Stimulated activated naive CD8-positive, alpha-beta T cell treated with anti-CD3 and anti-CD28 coated beads, Interleukin-15, amount 100 ng/mL, for 72 hours (primary cell): ENCODE data around the gene HOXB4.

Experiments used
- ATAC-seq: fragments of 150-1000 bp; cut with Tn5 transposase; 2 replicates; pipeline ENCODE4 v1.10.0; 2021; ENCODE audit warnings: mild to moderate bottlenecking, moderate library complexity
- DNase-seq, 2 donors: peaks; one replicate each; pipeline ENCODE4 v3.0.0; 2021 to 2022
- H3K27ac Mint-ChIP-seq, 2 donors: one replicate each; pipeline ENCODE4 v1.8.0; 2022; ENCODE audit warnings: mild to moderate bottlenecking in 2 of 2, mixed read lengths in 2 of 2, moderate library complexity in 2 of 2
- H3K27me3 Mint-ChIP-seq: one replicate; pipeline ENCODE4 v1.8.0; 2022; ENCODE audit warnings: mixed read lengths
- H3K4me1 Mint-ChIP-seq: one replicate; pipeline ENCODE4 v1.8.0; 2022; ENCODE audit warnings: mild to moderate bottlenecking, mixed read lengths
- H3K4me3 Mint-ChIP-seq, 2 donors: one replicate each; pipeline ENCODE4 v1.8.0; 2022; ENCODE audit warnings: mild to moderate bottlenecking in 2 of 2, mixed read lengths in 2 of 2, moderate library complexity in 1 of 2
- H3K9me3 Mint-ChIP-seq, 2 donors: one replicate each; pipeline ENCODE4 v1.8.0; 2022; ENCODE audit warnings: mixed read lengths in 2 of 2

HOXB4 gene

DNA sequence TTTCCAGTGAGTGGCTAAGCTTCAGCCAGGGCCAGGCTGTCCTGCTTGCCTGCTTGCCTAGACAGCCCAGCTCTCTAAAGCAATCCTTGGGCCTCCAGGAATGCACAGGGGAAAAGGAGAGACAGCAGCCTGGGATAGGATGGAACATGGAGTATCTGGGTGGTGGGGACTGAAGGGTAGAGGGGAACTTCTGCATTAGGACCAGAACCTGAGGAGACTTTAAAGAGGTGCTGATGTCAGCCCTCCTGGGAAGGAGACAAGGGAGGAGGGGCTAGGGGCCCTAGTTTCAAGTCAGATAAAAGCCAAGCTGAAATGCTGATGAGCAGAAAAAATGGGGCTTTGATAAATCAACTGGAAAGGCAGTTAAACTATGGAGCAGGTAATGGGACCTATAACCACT, 30.9 kb upstream of the HOXB4 start:
- no peak overlapping the region for H3K4me3 Mint-ChIP-seq
- H3K9me3 Mint-ChIP-seq, result no peaks in the 10 kb centered on the region
- DNase-seq (no peak), ATAC-seq (no peak)
- H3K4me1 Mint-ChIP-seq, result peaks cover 36% of the 10 kb centered on the region
- H3K27ac Mint-ChIP-seq, result no peak overlapping the region
- peaks cover 96% of the 10 kb centered on the region for H3K27me3 Mint-ChIP-seq

DNA sequence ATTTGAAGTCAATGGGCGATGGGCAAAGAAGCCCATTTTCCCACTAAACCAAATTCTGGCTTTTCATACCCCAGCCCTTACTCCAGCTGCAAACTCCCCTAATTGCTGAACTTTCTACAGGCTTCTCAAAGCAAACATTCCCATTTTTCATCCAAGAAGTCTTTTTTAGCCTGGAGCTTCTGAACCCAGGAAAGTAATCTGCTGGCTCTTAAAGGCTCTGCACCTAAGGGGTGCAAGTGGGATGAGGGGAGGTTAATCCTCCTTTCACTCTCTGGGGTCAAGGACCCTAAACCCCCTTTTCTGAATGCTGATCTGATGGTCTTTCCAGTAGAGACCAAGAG, 30.3 kb upstream of the HOXB4 start:
- Mint-ChIP-seq H3K27ac (no peak overlapping the region), H3K4me1 (peaks cover 36% of the 10 kb centered on the region), H3K9me3 (no peaks in the 10 kb centered on the region), H3K4me3 (no peak overlapping the region), H3K27me3 (peaks cover 96% of the 10 kb centered on the region)
- no peak for DNase-seq
- no peak for ATAC-seq

DNA sequence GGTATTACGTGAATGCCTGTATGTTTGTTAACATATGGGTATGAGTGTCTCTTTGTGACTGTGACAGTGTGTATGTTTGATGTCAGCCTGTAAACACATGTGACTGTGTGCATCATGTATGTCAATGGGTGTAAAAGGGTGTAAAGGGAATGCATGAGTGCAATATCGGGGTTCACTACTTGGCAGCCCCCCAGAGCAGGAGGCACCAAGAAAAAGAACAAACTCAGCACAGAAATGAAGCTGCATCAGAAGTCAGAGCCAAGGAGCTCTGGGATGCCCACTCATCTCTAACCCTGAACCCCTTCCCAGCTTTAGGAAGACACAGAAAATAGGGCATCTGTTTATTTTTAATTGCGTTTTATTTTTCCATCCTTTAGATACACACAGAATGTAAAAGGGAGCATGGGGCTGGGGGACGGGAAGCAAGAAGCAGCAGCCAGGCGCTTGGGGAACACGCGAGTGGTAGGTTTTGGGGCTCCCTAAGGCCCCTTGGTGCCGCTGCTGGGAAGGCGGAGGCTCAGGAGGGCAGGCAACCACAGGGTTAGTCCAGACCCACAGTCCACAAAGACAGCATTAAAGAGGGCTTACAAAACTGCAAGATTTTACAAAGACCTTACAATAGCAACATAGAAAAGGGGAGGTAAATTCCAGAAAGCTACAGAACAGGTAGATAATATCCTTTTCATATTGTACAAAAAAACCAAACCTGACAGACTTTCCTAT, 28.9 kb upstream of the HOXB4 start:
- H3K4me1 Mint-ChIP-seq, result peaks cover 34% of the 10 kb centered on the region
- H3K9me3 Mint-ChIP-seq, result no peaks in the 10 kb centered on the region
- DNase-seq (no peak), ATAC-seq (no peak)
- H3K27me3 Mint-ChIP-seq, result peaks cover 96% of the 10 kb centered on the region
- H3K4me3 Mint-ChIP-seq, result no peak overlapping the region
- no peak overlapping the region for H3K27ac Mint-ChIP-seq

DNA sequence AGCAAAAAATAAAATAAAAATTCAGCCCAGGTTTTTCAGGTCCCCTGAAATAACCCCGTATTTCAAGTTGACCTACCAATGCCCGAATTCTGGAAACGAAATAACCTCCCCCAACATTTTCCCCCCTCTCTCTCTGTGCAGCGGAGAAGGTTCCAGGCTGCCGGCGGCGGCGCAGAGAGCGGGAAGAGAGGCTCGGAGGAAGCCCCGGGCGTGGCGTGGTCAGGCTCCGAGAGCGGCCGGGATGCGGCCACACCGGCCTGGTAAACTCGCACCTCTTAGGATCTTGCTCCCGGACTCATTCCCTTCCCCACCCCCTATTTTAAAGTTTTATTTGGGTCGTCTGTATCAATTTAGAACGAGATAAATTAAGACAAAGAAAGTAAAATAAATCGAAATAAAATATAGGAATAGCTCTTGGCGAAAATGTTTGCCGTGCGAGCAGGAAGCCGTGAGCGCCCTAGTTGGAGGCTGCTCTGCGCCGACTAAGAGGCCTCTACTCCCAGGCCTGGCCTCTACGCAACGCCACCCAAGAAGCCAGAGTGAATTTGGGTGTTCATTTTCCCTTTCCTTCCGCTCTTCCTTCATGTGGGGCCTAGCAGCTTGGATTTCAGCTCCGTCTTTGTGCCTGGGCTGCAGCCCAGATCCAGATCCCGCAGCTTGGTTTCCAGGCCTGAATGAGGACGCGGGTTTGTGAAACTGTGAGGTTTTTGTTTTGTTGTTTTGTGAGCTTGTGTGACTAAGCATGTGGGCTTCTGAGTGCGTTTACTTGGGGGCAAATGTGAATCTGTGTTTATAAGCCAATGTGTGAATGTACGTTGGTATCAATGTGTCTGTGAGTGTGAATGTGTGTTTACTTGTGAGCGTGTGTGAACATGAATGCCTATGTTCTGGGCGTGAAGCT, 28.1 kb upstream of the HOXB4 start:
- Mint-ChIP-seq H3K4me1 (peaks cover 31% of the 10 kb centered on the region), H3K27ac (no peak overlapping the region), H3K9me3 (no peaks in the 10 kb centered on the region), H3K27me3 (peaks cover 96% of the 10 kb centered on the region), H3K4me3 (no peak overlapping the region)
- no peak for ATAC-seq
- no peak for DNase-seq

DNA sequence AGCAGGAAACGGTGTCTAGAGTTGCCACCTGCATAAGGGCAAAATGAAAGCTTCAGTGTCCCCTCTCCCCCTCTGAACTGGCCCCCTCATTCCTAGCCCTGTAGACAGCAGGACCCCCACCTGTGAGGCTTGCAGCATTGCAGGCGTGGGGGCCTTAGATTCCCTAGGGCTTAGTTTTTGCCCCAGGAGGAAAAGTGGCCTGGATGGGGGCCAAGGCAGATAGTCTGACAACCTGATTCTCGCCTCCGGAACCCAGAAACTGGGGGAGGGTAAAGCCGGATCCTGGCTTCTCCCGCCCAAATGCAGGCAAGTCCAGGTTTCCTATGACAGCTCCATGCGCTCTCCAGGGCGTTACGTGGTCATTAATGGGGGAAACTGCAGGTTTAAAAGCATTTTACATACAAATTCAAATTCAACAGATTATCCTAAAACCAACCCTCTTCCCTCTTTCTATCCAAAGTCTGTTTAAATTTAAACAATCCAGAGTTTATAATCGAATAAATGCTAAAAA, 27.3 kb upstream of the HOXB4 start:
- no peak for DNase-seq
- no peak for ATAC-seq
- Mint-ChIP-seq H3K27me3 (peaks cover 96% of the 10 kb centered on the region), H3K4me3 (no peak overlapping the region), H3K27ac (no peak overlapping the region), H3K9me3 (no peaks in the 10 kb centered on the region), H3K4me1 (peaks cover 25% of the 10 kb centered on the region)

DNA sequence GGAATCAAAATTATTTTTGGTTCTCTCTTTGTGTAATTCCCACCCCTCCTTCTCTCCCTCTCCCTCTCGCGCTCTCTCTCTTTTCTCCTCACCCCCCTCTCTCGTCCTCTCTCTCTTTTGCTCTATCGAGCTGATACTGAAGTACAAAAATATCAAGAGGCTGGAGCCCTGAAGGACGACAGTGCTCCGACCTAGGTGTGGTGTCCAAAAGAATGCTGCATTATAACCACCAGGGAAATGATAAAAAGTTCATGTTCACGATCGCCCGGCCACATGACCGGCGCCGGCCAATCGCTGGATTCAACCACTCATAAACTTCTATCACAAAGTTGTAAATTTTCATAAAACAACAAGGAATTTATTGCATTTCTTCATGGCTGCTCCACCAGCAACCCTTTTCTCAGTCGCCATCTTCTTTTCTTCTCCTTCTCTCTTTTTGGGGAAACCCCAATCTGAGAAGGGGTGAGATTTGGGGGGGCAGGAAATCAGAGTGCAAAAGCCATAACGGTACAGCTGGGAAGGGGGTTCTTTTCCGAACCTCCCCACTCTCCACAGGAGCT, 26.7 kb upstream of the HOXB4 start, which contains the start of gene HOXB6:
Gene HOXB6 (minus strand): TSS at position 217 of the 560 bp plus-strand sequence. CDS start 6,836 bp downstream, outside the sequence.
- H3K4me1 Mint-ChIP-seq, result peaks cover 25% of the 10 kb centered on the region
- H3K4me3 Mint-ChIP-seq, result peak within 1 kb of the TSS; percentile 49 to 54
- no peaks in the 10 kb centered on the region for H3K9me3 Mint-ChIP-seq
- H3K27me3 Mint-ChIP-seq, result peaks cover 100% of the 10 kb centered on the region
- no peak for ATAC-seq
- H3K27ac Mint-ChIP-seq, result no peak within 1 kb of the TSS
- no peak for DNase-seq

DNA sequence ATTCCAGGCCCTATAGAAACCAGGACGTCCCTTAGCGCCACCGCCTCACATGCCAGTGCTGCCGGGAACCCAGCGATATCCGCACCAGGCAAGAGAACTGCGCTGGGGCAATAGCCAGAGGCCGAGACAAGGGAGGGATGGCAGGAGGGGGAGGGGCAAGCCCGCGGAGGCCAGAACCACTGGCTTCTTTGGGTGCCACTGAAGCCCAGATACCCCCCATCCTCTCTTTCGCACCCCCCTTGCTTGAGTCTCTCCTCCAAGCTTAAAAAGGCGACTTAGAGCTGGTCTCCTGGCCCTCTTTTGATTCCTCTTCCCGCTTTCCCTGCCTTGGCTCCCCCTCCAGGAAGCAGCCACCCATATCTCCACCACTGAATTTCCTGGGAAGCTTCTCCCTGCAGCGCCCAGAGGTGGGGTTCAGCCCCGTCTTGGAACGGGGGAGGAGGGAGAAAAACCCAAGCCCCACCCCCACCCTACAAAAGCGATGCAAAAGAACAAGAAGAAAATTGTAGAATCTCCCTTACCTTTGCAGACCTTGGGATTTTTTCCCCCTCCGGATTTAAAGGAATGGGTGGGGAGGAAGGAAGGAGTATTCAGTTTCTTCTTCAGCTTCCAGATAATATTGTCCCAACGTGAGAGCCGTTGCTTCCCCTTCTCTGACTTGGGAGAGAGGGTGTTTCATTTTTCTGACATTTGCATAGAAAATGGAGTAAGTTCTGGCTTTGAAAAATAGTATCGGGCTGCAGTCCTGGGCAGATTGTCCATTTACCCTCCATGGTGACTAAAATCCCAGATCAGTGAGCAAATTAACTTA, 26.0 kb upstream of the HOXB4 start:
- DNase-seq, result no peak
- no peak overlapping the region for H3K27ac Mint-ChIP-seq
- H3K9me3 Mint-ChIP-seq, result no peaks in the 10 kb centered on the region
- peak overlapping the region in 1 of 2 donors; percentile 49 for H3K4me3 Mint-ChIP-seq
- peaks cover 100% of the 10 kb centered on the region for H3K27me3 Mint-ChIP-seq
- peaks cover 25% of the 10 kb centered on the region for H3K4me1 Mint-ChIP-seq
- no peak for ATAC-seq

DNA sequence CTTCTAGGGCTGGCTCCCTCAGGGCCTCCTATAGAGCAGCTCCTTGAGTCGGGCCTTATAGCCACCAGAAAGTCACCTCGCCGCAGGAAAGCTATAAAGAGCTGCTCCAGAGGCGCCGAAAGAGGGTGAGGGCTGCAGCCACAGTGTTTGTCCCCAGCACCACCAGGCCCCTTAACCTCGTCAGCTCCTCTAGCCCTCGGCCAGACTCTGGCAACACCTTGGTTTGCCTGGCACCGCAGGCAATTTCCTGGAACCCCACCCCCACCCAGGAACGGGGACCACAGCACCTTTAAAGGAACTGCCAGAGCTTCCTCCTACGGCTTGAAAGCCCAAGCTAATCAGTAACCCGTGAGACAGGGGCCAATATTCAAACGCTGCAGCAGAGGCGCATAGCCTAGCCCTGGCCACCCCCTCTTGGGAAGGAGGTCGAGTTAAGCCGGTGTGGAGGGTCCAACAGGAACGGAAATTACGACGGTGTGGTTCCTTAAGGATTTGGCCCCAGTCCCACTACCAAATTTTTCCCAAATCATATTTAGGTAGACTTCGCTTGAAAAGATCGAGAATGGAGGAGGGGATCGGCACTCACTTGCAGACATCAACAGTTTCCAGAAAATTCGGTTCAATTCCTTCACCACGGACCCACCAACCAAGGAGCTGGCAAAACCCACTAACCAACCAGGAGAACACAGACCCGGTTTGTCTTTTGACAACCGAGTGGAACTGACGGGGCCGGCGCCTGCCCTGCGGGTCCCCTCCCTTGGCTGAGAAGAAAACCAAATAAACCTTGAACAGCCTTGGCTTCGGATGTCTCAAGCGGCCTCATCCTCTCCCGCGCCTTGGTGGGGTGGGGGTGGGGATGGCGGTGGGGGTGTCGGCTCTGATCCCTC, 23.6 kb upstream of the HOXB4 start:
- ATAC-seq (peak; percentile 4), DNase-seq (no peak)
- Mint-ChIP-seq H3K27me3 (peaks cover 100% of the 10 kb centered on the region), H3K9me3 (no peaks in the 10 kb centered on the region), H3K4me1 (peaks cover 46% of the 10 kb centered on the region), H3K27ac (no peak overlapping the region), H3K4me3 (peak overlapping the region in 1 of 2 donors; percentile 8)

DNA sequence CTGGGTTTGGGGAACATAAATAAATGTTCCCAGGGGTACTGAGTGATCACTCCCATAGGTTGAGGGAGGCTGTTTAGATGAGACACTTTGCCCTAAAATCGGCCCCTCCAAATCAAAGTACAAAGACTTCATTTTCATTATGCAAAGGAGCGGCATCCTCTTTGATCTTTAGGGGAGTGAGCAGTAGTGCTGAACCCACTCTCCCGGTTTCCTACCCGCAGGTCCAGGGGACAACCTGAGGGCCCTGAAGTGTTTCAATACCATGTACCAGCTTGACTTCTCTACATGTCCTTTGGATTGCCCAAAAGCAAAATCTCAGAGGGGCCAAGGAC, 23.0 kb upstream of the HOXB4 start:
- no peak for ATAC-seq
- Mint-ChIP-seq H3K27me3 (peaks cover 100% of the 10 kb centered on the region), H3K4me3 (no peak overlapping the region), H3K27ac (no peak overlapping the region), H3K9me3 (no peaks in the 10 kb centered on the region), H3K4me1 (peaks cover 52% of the 10 kb centered on the region)
- DNase-seq, result no peak

DNA sequence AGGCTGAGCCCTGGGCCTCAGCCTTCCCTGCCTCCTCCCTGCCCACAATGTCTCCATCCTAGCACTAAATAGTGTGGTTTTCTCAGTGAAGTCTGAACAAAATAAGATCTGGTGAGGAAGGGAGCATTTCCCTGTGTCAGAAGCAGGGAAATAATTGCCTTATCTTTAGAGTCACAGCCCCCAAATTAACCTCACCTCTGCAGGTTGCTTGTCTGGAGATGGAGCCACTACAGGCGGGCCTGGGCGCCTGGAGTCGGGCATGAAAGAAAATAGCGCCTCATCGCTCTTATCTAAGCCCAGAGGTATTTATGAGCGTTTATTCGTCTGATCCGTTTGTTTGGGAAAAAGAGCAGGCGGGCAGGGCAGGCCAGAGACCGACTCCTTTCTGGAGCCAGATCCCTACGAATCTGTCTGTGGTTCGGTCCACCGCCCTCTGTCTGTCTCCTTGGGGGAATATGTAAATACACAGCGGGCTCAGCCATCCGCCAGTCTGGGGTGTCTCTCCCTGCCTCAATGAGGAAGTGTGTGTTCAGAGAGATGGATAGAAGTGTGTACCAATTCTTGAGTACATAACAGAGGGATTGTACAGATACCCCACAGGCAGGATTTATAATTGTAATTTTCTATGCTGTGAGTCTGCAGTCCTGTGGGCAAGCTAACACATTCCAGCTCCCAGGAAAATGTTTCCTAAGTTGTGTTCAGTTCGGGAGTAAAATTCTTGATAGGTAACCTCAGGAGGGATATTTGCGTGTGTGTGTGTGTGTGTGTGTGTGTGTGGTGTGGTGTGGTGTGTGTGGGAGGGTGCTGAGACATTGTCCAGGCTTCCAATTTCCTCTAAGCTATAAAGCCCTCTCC, 22.3 kb upstream of the HOXB4 start:
- ATAC-seq (no peak), DNase-seq (no peak)
- Mint-ChIP-seq H3K27ac (no peak overlapping the region), H3K4me1 (peaks cover 53% of the 10 kb centered on the region), H3K4me3 (no peak overlapping the region), H3K9me3 (no peaks in the 10 kb centered on the region), H3K27me3 (peaks cover 100% of the 10 kb centered on the region)

DNA sequence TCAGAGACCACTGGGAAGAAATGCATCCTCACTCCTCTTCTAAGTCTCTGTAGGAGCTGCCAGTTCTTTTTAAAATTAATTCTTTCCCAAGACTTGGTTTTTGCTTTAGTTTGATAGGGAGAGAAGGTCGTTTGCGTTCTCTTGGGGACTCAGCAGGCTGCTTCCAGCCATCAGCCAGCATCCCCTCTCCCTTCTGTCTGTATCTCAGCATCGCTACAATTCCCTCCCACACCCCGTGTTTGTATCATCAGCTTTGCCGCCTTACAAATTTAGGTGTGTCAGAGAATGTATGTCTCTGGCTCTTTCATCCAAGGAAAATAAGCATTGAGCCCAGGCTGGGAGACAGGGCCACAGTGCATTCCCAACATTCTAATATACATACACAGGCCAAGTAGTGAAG, 21.2 kb upstream of the HOXB4 start:
- ATAC-seq, result no peak
- Mint-ChIP-seq H3K27ac (no peak overlapping the region), H3K4me3 (no peak overlapping the region), H3K9me3 (no peaks in the 10 kb centered on the region), H3K27me3 (peaks cover 100% of the 10 kb centered on the region), H3K4me1 (peaks cover 53% of the 10 kb centered on the region)
- no peak for DNase-seq

DNA sequence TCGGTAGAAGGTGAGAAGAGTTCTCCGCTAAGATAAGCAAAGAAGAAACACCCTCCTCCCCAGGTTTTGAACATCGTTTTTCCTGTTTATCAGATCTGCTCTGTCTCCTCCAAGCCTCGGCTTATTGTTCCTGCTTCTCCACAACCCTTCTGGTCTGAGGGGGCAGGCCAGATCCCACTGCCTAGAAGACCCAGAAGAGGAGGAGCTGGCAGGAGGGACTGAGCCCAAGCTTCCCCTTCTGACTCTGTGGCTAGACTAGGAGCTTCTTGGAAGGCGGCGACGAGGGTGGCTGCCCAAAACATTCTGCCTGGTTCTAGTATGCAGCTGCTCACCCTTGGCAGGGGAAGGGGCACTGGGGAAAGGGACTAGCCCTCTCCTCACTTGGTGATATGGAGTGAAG, 20.6 kb upstream of the HOXB4 start:
- H3K4me3 Mint-ChIP-seq, result no peak overlapping the region
- DNase-seq (no peak), ATAC-seq (no peak)
- H3K27ac Mint-ChIP-seq, result no peak overlapping the region
- no peaks in the 10 kb centered on the region for H3K9me3 Mint-ChIP-seq
- peaks cover 53% of the 10 kb centered on the region for H3K4me1 Mint-ChIP-seq
- H3K27me3 Mint-ChIP-seq, result peaks cover 100% of the 10 kb centered on the region

DNA sequence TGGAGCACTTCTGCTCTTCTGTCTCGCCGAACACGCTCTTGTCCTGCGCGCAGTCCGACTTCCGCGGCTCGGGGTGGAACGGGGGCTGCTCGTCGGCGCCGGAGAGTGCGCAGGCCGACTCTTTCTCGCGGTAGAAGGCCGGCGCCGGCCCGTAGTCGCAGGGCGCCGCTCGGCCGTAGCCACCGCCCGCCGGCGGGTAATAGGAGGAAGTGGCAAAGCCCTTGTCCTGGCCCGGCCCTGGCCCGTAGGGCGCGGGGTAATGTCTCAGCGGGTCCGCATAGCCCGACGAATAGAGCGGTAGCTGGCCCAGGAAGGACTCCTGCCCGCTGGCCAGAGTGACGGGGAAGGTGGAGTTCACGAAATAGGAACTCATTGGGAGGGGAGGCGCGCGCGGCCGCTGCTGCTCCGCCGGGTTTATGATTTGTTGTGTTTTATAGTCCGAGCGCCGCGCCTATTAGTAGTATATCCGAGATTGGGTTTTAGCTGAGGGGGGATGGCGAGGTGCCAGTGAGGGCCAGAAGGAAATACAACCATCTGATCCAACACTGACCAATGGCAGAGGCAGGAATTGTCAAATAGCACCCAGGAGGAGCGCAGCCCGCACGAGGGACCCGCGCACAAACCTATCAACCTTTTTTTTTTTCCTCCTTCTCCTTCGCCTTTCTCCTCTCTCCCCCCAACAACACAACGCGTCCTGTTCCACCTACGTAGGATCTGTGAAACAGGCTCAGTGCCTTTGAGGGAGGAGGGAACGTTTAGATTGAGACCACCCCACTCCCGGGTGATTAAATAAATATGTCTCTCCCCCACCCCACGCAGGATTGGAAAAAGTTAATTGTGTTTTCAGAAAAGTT, 19.9 kb upstream of the HOXB4 start:
- Mint-ChIP-seq H3K27ac (peak overlapping the region in 1 of 2 donors; percentile 57), H3K4me3 (peak overlapping the region; percentile 77 to 83), H3K4me1 (peaks cover 54% of the 10 kb centered on the region), H3K27me3 (peaks cover 100% of the 10 kb centered on the region), H3K9me3 (no peaks in the 10 kb centered on the region)
- ATAC-seq (peak; percentile 56), DNase-seq (peak in 1 of 2 donors; percentile 47)
